ENCODE measurements around the gene BET1L.
A peak's percentile ranks its signal among the peaks of the same experiment; 100 is the strongest.

The BET1L gene

GRCh38 chr11:209275-210121, 2.3 kb upstream of the BET1L start:
- DNase-seq, result no peak

- no peak for DNase-seq
Observed at GRCh38 chr11:208917-209260, 1.7 kb upstream of the BET1L start.

GRCh38 chr11:208181-208916, 1.1 kb upstream of the BET1L start:
- peak; percentile 28 to 68 for DNase-seq

GRCh38 chr11:207863-208180, 623 bp upstream of the BET1L start:
- no peak for DNase-seq

- DNase-seq, result no peak
Observed at GRCh38 chr11:206526-207207, 532 bp downstream of the BET1L start.

- DNase-seq, result no peak
Observed at GRCh38 chr11:206002-206384, 1.2 kb downstream of the BET1L start.

GRCh38 chr11:205221-206001, 1.8 kb downstream of the BET1L start:
- DNase-seq, result no peak

GRCh38 chr11:204587-205109, 2.6 kb downstream of the BET1L start:
- no peak for DNase-seq

GRCh38 chr11:203945-204586, 3.1 kb downstream of the BET1L start:
- no peak for DNase-seq

GRCh38 chr11:203056-203944, 3.9 kb downstream of the BET1L start:
- DNase-seq, result no peak

GRCh38 chr11:202490-202889, 4.7 kb downstream of the BET1L start:
- DNase-seq, result no peak

GRCh38 chr11:201966-202365, 5.2 kb downstream of the BET1L start:
- DNase-seq, result no peak

- DNase-seq, result no peak
Observed at GRCh38 chr11:200224-201003, 6.8 kb downstream of the BET1L start.

- no peak for DNase-seq
Observed at GRCh38 chr11:199782-200181, 7.4 kb downstream of the BET1L start.

- no peak for DNase-seq
Observed at GRCh38 chr11:199004-199581, 8.1 kb downstream of the BET1L start.

- no peak for DNase-seq
Observed at GRCh38 chr11:198236-198806, 8.9 kb downstream of the BET1L start.

GRCh38 chr11:197741-198235, 9.4 kb downstream of the BET1L start:
- no peak for DNase-seq

- no peak for DNase-seq
Observed at GRCh38 chr11:196786-197731, 10.1 kb downstream of the BET1L start.

Data from NCI-H187 (cell line).